IPS DF 4.7 (cell line): ENCODE measurements around the gene EFCC1.

Experiments used
- DNase-seq: peaks from one replicate; pipeline ENCODE4 v3.0.0-alpha.2; 2013; ENCODE audit warnings: low spot score; ENCODE audit errors: extremely low read depth

Gene EFCC1, protein sequence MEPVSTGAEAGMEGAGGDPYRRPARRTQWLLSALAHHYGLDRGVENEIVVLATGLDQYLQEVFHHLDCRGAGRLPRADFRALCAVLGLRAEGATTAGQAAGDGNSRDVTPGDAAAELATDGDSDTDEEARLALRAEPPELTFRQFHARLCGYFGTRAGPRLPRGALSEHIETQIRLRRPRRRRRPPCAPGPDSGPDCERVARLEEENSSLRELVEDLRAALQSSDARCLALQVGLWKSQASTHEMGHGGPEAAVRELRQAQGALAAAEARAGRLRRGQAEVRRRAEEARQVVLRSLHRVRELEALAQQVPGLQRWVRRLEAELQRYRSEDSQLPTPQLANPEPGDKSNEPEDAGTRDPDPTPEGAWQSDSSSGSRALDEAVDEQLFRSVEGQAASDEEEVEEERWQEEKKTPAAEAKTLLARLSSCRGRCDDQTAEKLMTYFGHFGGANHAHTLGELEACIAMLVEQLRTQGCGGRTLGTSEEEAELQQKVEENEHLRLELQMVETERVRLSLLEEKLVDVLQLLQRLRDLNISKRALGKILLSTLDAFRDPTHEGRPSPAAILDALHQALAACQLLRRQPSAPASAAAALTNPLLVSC

DNA sequence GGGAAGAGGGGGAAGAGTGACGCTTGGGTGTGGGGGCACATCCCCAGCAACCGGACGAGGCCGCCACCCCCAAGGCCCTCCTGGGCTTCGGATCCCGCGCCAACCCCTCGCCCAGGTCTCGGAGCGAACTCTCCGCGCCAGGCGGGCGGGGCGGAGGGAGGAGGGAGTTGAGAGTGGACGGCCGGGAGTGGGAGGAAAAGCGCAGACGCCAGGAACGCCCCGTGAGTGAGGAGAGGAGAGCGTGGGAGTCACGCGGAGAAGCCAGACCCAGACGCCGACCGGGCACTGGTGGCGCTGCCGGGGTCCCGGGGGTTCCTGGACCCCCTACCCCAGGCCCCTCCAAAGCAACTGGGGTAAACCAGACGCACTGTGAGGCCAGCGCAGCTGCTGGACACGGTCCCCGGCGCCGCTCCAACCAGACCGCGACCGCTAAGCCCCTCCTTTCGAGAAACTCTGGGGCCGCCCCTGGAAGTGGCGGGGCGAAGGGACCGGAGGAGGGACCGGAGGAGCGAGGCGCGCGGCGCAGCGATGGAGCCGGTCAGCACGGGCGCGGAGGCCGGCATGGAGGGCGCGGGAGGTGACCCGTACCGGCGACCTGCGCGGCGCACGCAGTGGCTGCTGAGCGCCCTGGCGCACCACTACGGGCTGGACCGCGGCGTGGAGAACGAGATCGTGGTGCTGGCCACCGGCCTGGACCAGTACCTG, at the start of gene EFCC1:
TSS of gene EFCC1 (plus strand) at position 204 of the 705 bp plus-strand sequence. CDS start at position 529, 325 bp downstream.
- DNase-seq, result no peak

DNA sequence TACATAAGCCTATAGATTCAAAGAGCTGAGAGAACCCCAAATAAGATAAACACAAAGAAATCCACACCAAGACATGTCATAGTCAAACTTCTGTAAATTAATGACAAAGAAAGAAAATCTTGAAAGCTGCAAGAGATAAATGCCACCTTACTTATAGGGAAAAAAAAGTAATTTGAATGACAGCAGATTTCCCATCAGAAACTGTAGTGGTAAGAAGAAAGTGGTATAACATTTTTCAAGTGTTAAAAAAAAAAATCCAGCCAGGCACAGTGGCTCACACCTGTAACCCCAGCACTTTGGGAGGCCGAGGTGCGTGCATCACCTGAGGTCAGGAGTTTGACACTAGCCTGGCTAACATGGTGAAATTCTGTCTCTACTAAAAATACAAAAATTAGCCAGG, 44.7 kb upstream of the EFCC1 start:
- DNase-seq, result no peak

DNA sequence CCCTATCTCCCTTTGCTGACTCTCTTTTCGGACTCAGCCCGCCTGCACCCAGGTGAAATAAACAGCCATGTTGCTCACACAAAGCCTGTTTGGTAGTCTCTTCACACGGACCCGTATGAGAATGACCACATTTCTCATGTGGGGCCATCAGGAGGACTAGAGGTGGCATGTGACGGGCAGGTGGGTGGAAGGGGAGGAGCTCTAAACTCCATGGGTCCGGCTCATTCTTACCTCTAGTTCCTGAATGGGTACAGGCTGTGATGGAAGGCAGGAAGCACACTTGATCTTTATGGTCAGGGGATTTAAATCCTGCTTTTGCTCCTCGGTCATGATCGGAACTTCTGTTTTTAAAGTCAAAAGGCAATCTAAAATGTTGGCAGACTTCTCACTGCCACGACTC, 35.8 kb upstream of the EFCC1 start:
- DNase-seq, result no peak

DNA sequence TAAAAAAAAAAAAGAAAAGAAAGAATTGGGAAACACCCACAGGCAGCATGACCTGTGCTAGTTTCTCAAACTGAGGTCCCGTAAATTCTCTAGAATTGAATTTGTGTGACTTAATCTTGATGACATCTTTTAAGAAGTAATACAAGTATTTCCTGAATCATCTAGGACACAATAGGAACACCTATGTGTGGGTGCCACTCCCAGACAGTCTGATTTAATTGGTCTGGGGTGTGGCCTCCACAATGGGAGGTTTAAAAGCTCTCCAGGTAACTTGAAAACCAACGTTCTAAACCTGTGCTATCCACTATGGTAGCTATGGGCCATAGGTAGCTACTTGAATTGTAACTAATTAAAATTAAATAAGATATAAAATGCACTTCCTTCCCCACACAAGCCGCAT, 35.3 kb upstream of the EFCC1 start:
- no peak for DNase-seq

DNA sequence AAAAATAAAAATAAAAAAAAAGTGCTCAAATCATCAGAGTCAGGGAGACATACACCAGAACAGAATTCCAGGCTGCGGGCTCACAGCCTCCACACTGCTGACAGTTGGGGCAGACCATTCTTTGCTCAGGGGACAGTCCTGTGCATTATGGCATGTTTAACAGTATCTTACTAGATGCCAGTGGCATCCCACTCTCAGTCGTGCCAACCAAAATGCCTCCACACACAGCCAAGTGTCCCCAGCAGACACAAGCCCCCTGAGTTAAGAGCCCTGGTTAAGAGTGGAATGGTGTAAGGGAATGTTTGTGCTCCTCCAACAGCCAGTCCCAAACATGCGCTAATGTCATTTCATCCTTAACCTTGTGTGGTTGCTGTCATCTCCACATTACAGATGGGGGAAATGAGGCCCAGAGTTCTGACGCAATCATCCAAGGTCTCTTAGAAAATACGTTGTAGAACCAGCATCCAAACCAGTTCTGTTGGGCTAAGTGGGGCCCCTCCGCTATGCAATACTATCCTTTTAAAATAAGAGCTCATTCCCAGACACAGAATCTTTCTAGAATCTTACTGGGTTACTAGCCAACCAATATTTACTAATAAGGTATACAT, 33.3 kb upstream of the EFCC1 start:
- DNase-seq, result no peak

DNA sequence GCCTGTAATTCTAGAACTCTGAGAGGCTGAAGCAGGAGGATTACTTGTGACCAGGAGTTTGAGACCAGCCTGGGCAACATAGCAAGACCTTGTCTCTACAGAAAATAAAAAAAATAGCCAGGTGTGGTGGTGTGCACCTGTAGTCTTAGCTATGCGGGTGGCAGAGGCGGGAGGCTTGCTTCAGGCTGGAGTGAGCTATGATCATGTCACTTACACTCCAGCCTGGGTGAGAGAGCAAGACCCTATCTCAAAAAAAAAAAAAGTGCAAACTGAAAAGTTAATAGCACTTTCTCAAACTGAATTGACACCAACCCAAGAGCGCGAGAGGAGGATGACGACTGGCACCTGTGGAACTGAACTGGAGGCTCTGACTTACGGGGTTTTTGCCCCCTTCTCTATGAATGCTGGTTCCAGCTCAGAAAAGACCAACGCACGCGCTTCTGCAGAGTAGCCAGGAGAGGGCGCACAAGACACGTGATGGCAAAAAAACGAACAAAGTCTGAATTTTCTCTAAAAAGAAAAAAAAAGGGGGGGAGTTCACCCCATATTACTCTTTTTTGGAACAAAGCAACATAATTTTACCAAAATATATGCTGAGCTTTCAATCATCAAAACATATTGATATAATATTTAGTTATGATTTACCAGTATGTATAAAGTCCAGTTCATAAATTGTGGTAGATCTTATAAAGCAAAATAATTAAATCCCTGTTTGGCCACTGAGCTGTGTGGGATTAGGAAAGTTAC, 30.9 kb upstream of the EFCC1 start:
- DNase-seq, result no peak

DNA sequence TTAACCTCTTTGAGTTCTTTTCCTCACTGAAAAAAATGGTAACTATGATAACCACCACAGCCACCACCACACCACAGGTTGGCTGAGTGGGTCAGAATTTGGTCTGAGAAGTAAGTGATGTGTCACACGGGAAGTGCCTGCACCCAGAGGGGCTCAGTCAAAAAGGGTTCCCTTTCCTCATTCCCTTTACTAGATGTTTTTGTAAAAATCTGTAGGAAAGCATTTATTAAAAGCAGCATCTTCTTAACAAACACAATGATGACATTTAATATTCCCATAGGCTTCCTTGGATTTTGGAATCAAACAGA, 30.4 kb upstream of the EFCC1 start:
- DNase-seq, result no peak

DNA sequence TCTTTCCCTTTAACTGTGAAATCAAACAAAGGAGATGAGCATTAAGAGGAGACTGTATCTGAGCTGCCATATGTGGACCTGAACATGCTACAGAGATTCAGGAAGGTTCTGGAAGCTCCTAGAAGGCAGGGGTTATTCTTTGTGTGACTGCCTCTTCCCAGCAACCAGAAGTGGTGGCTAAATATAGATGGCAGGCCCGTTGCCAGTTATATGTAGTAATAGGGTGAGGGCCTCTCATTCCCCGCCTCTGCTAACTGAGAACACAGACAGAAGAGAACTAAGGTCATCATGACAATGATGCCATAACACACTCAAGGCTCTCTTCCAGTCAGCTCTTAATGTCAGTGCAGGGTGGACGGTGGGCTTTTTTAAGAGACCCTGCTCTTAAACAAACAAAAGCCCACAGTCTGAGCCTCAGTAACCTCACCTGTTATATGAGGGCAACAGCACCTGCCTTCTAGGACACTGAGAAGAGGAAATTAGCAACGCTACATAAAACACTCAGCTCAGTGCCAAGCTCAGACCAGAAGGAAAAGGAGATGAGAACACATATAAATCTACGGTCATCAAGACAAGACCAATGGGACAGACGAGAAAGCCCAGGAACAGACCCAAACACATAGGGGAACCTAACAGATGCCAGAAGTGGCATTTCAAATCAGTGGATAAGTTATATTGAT, 29.5 kb upstream of the EFCC1 start:
- no peak for DNase-seq

DNA sequence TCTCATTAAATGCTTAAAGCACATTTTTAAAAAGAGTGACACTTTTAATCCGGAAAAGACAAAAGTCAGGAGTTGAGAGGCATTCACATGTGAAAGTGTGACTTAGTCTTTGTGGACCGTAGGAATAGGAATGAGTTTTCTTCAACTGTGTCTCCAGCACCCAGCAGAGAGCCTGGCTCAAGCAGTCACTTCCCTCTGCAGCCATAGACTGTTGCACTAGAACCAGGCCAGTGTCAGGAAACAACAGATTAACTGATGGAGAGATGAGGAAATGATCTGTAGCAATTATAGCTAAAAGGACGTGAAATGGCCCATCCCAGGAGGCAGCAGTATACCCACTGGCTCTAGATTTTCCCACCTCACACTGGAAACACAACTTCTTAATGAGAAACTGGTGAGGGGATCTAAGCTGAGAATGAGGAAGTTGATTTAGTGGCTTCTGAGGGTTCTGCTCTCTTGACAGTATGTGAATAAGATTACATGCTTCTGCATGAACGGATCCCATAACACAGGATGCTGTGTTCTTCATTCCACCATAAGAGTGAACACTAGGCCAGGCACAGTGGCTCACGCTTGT, 27.0 kb upstream of the EFCC1 start:
- DNase-seq, result no peak

DNA sequence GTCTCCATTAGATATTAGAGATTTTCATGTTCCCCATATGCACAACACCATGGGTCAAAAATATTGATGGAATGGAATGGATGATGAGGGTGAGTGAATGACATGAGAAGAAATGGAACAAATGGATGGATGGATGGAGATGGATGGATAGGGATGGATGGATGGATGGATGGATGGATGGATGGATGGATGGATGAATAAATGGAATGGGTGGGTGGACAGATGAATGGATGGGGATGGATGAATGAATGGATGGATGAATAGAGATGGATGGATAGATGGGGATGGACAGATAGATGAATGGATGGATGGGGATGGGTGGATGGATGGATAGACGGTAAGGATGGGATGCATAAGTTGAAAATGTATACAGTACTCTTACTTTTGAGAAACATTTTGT, 25.8 kb upstream of the EFCC1 start:
- DNase-seq, result no peak

DNA sequence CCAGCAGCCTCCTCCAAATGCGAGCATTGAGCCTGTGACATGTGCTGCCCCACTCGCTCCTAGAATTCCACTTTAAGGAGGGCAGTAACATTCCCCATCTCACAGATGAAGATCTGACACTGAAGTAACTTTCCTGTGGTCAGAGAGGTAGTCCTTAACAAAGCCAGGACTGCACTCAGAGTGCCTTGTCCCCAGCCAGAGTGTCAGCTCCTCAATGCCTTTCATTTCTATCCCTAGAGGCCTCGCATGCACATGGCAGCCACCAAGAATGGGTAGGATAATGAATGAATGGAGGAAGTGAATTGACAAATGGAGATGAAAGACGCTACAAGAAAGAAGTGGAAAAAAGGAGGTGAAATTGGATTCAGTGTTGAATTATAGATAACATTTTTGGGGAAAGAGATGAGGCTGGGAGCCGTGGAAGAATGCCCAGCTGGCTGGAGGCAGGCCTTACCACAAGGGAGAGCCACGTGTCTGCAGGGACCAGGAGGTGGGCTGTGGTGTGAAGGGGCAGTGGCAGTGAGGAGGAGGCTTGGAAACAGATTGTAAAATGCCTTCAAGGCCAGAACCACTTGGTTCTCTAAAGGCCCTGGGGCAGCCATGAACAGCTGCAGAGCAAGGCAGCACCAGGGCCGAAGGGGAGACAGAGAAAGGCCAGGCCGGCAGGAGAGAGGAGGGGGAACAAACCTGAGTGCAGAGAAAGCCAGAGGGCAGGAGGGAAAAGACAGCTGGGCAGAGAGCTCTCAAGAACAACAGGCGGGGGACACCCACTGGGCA, 17.6 kb upstream of the EFCC1 start:
- DNase-seq, result no peak

DNA sequence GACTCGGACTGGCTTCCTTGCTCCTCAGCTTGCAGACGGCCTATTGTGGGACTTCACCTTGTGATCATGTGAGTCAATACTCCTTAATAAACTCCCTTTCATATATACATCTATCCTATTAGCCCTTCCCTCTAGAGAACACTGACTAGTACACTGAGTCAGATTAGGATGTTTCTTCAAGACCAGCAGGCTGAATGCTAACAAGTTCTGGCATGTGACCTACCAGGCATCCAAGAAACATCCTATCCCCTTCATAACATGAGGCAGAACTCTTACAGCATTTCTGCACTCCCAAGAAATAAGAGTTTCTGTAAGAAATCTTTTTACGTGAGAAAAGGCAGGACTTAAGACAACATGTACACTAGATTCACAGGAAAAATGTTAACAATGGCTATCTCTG, 16.5 kb upstream of the EFCC1 start:
- DNase-seq, result no peak

DNA sequence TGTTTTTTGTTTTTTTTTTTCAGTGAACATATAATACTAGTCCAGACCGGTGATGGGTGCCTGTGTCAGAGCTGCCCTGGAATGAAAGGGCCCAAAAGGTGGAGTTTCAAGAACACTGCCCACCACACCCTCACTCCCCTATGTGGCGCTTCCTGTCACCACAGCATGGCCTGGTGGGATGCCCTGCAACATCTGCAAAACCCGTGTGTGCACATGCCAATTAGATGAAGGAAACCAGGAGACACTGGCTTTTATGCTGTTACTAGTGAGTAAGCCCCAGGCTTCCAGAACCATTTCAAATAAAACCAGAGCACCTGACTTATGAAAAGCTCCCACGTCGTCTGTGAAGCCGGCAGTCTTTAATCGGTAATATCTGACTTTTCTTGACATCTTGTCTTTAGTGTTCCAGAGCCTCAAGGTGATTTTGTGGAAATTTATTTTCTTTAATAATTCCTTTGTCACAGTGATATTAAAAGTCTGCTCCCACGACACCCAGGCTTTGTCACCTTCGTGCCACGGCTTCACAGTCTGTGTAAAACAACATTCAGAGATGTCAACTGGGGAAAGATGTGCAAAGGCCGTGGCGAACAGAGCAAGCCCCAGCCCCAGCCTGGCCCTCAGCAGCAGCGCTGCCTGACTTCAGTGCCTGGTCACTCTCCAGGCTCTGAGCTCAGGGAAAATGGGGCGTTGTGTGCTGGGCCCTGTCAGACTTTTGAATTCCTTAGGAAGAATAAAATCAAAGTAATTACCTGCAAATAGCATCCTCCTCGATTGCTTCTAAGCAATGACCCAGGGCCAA, 13.6 kb upstream of the EFCC1 start:
- no peak for DNase-seq

DNA sequence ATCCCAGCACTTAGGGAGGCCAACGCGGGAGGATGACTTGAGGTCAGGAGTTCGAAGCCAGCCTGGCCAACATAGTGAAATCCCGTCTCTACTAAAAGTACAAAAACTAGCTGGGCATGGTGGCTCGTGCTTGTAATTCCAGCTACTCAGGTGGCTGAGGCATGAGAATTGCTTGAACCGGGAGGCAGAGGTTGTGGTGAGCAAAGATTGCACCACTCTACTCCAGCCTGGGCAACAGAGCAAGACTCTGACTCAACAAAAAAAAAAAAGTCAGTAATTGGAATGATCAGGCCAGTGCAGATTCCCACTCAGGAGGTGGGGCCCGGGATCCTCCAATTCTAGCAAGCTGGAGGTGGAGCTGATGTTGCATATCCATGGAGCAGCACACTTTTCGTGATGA, 12.8 kb upstream of the EFCC1 start:
- DNase-seq, result no peak

DNA sequence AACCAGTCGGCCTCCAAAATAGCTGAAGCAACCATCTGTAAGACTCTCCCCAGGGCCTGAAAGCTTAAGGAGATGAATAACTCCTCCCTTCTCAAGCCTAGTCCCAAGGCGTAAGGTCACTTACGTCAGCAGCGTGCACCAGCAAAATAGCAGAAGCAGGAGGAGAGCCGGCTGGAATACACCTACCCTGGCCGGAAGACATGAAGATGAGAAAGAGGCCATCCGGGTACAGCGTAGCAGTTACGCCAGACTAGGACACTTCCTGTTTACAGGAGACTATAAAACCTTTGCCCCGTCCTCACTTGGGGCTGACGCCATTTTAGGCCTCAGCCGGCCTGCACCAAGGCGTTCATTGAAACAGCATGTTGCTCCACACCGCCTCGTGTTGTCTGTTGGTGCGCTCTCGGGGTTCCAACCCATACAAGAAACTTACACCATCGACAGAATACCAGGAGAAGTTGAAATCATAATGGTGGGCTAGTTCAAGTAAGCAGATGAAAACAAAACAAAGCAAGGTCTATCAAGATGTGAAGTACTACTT, 9.7 kb upstream of the EFCC1 start:
- DNase-seq, result no peak

DNA sequence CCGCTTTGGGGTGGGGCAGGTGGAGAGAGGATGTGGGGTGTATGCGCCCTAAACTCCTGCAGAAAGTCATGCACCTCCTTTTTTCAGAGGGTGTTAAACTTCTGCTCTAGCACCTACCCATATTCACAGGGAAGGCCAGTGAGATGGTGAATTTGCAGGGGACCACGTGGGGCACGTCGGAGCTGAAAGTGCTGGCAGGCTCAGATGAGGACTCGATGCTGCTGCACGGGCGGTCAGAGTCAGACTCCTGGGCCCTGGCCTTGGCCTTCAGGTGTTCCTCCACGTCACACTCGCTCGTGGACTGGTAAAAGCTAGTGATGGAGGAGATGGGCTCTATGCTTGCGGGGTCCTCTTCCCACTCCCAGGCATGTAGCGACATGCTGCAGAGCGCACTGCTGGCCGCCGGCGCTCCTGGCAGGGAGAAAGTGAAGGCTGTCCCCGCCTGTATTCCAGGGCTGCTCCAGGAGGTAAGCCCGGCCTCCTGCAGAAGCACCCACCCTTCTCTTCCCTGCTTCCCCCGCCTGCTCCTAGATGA, 8.1 kb upstream of the EFCC1 start:
- DNase-seq, result no peak

DNA sequence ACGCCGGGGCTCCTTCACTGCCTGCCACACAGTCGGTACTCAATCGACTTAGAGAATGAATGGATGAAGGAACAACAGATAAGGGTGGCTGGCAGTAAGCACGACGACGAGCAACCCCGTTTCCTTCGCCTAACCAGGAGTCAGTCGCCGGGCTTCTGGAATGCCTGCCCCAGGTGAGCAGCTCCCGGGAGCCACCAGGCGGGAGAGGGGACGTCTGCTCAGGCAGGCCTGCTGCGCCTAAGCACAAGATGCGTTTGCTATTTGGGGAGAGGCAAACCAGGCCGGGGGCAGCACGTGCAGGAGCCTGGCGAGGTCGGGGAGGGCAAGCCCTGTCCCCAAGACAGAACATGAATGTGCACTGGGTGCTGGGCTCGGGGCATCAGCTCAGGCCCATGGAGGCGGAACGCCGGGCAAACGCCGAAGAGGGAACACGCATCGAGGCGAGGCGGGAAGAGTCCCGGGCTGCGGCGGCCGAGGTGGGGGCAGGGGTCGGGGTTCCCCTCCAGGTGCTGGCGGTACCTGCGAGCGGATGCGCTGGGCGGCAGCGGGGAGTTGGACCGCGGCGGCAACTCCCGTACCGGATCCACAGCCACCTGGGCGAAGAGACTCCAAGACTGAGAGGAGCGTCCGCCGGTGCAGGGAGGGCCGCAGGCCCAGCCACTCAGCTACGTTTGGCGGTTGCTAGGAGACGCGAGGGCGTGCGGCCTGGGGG, 7.5 kb upstream of the EFCC1 start, which contains the start of gene CFAP92:
TSS of gene CFAP92 (minus strand) at position 616 of the 712 bp plus-strand sequence. CDS start 772 bp downstream, outside the sequence.
- no peak for DNase-seq

DNA sequence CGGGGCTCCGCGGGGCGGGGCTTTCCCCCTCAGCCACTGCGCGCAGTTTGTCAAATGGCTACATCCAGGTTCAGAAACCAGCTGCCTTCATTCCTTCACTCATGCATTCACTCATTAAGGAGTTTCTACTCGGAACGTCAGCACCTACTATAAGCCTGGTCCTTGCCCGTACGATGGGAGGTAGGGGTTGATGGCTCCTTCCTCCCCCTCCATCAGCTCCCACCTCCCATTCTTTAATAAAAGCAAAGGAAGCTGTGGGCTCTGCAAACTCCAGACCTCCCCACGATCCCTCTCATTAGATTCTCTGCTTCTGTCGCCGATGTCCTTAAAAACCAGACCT, 7.0 kb upstream of the EFCC1 start:
- DNase-seq, result no peak
